Measurements from ENCODE around the gene STARD10.

Gene STARD10

GRCh38 chr11:72753341-72754148 lies 40.3 kb downstream of the STARD10 start:
- H3K27ac Mint-ChIP-seq = peak overlapping the region; percentile 92 to 95
- H3K4me3 Mint-ChIP-seq = peak overlapping the region; percentile 85 to 92
- H3K36me3 Mint-ChIP-seq (ENCODE audit: insufficient read depth) = peaks cover 28% of the 10 kb centered on the region
- peaks cover 32 to 45% of the 10 kb centered on the region in 2 donors for H3K4me1 Mint-ChIP-seq (ENCODE audit: low read depth in 2 of 2)
- ATAC-seq (replicated peaks) = no peak
- no peak for DNase-seq
- H3K27me3 Mint-ChIP-seq = no peaks in the 10 kb centered on the region
- no peaks in the 10 kb centered on the region for H3K9me3 Mint-ChIP-seq

- H3K4me1 Mint-ChIP-seq (ENCODE audit: low read depth in 2 of 2) = peaks cover 38 to 47% of the 10 kb centered on the region in 2 donors
- H3K27ac Mint-ChIP-seq = peak within 1 kb of the TSS; percentile 92 to 95
- H3K9me3 Mint-ChIP-seq = no peaks in the 10 kb centered on the region
- ATAC-seq (replicated peaks) = peak; percentile 88
- H3K4me3 Mint-ChIP-seq = peak within 1 kb of the TSS; percentile 85 to 92
- peaks cover 31% of the 10 kb centered on the region for H3K36me3 Mint-ChIP-seq (ENCODE audit: insufficient read depth)
- DNase-seq = peak; percentile 65 to 75 (median 70)
- H3K27me3 Mint-ChIP-seq = no peaks in the 10 kb centered on the region
These were observed 41.5 kb downstream of the STARD10 start, which contains the start of gene ARAP1 for GRCh38 chr11:72752088-72752914. TSS of gene ARAP1 (minus strand) at chr11:72752408. CDS start at chr11:72727128, 25,280 bp downstream.

GRCh38 chr11:72751116-72752087 lies 42.4 kb downstream of the STARD10 start:
- Mint-ChIP-seq H3K4me3 (peak overlapping the region; percentile 85 to 92), H3K27ac (peak overlapping the region; percentile 92 to 95), H3K27me3 (no peaks in the 10 kb centered on the region), H3K4me1 (ENCODE audit: low read depth in 2 of 2) (peaks cover 41 to 47% of the 10 kb centered on the region in 2 donors), H3K9me3 (no peaks in the 10 kb centered on the region), H3K36me3 (ENCODE audit: insufficient read depth) (peaks cover 27% of the 10 kb centered on the region)
- DNase-seq (no peak), ATAC-seq (replicated peaks) (no peak)

- Mint-ChIP-seq H3K36me3 (ENCODE audit: insufficient read depth) (peaks cover 27% of the 10 kb centered on the region), H3K4me3 (peak overlapping the region; percentile 85 to 92), H3K4me1 (ENCODE audit: low read depth in 2 of 2) (peaks cover 44 to 47% of the 10 kb centered on the region in 2 donors), H3K9me3 (no peaks in the 10 kb centered on the region), H3K27ac (peak overlapping the region; percentile 92 to 95), H3K27me3 (no peaks in the 10 kb centered on the region)
- ATAC-seq (replicated peaks) = no peak
- DNase-seq = no peak
These were observed 43.2 kb downstream of the STARD10 start for GRCh38 chr11:72750556-72751115.

GRCh38 chr11:72750086-72750485 lies 43.8 kb downstream of the STARD10 start:
- no peak for ATAC-seq (replicated peaks)
- DNase-seq = no peak
- Mint-ChIP-seq H3K4me1 (ENCODE audit: low read depth in 2 of 2) (peaks cover 44 to 47% of the 10 kb centered on the region in 2 donors), H3K9me3 (no peaks in the 10 kb centered on the region), H3K27ac (peak overlapping the region; percentile 92 to 95), H3K4me3 (peak overlapping the region; percentile 85 to 92), H3K27me3 (no peaks in the 10 kb centered on the region), H3K36me3 (ENCODE audit: insufficient read depth) (peaks cover 25% of the 10 kb centered on the region)

- H3K27me3 Mint-ChIP-seq = no peaks in the 10 kb centered on the region
- DNase-seq = no peak
- peak overlapping the region; percentile 85 to 95 for H3K27ac Mint-ChIP-seq
- H3K4me3 Mint-ChIP-seq = no peak overlapping the region
- peaks cover 55 to 56% of the 10 kb centered on the region in 2 donors for H3K4me1 Mint-ChIP-seq (ENCODE audit: low read depth in 2 of 2)
- H3K9me3 Mint-ChIP-seq = no peaks in the 10 kb centered on the region
- ATAC-seq (replicated peaks) = no peak
- peaks cover 16% of the 10 kb centered on the region for H3K36me3 Mint-ChIP-seq (ENCODE audit: insufficient read depth)
These were observed 46.5 kb downstream of the STARD10 start for GRCh38 chr11:72747289-72747855.

- Mint-ChIP-seq H3K9me3 (no peaks in the 10 kb centered on the region), H3K4me1 (ENCODE audit: low read depth in 2 of 2) (peaks cover 59 to 61% of the 10 kb centered on the region in 2 donors), H3K27me3 (no peaks in the 10 kb centered on the region), H3K36me3 (ENCODE audit: insufficient read depth) (peaks cover 13% of the 10 kb centered on the region), H3K27ac (peak overlapping the region; percentile 65 to 85), H3K4me3 (no peak overlapping the region)
- no peak for DNase-seq
- no peak for ATAC-seq (replicated peaks)
These were observed 47.0 kb downstream of the STARD10 start for GRCh38 chr11:72746821-72747220.

- Mint-ChIP-seq H3K27ac (peak overlapping the region; percentile 60 to 85), H3K36me3 (ENCODE audit: insufficient read depth) (peaks cover 14% of the 10 kb centered on the region), H3K4me3 (no peak overlapping the region), H3K27me3 (no peaks in the 10 kb centered on the region), H3K9me3 (no peaks in the 10 kb centered on the region), H3K4me1 (ENCODE audit: low read depth in 2 of 2) (peaks cover 61 to 63% of the 10 kb centered on the region in 2 donors)
- DNase-seq (no peak), ATAC-seq (replicated peaks) (no peak)
These were observed 47.8 kb downstream of the STARD10 start for GRCh38 chr11:72745925-72746550.

- H3K36me3 Mint-ChIP-seq (ENCODE audit: insufficient read depth) = peaks cover 12% of the 10 kb centered on the region
- H3K27me3 Mint-ChIP-seq = no peaks in the 10 kb centered on the region
- ATAC-seq (replicated peaks) (no peak), DNase-seq (no peak)
- H3K4me1 Mint-ChIP-seq (ENCODE audit: low read depth in 2 of 2) = peaks cover 61 to 63% of the 10 kb centered on the region in 2 donors
- no peak overlapping the region for H3K4me3 Mint-ChIP-seq
- H3K9me3 Mint-ChIP-seq = no peaks in the 10 kb centered on the region
- peak overlapping the region in 1 of 2 donors; percentile 60 for H3K27ac Mint-ChIP-seq
These were observed 48.3 kb downstream of the STARD10 start for GRCh38 chr11:72745511-72745910.

- no peaks in the 10 kb centered on the region for H3K27me3 Mint-ChIP-seq
- ATAC-seq (replicated peaks) (no peak), DNase-seq (no peak)
- H3K36me3 Mint-ChIP-seq (ENCODE audit: insufficient read depth) = peaks cover 10% of the 10 kb centered on the region
- peak overlapping the region in 1 of 2 donors; percentile 13 for H3K4me3 Mint-ChIP-seq
- H3K4me1 Mint-ChIP-seq (ENCODE audit: low read depth in 2 of 2) = peaks cover 63 to 66% of the 10 kb centered on the region in 2 donors
- peak overlapping the region; percentile 98 to 100 for H3K27ac Mint-ChIP-seq
- no peaks in the 10 kb centered on the region for H3K9me3 Mint-ChIP-seq
These were observed 49.4 kb downstream of the STARD10 start for GRCh38 chr11:72744474-72744873.

- H3K4me3 Mint-ChIP-seq = peak overlapping the region in 1 of 2 donors; percentile 13
- DNase-seq (peak; percentile 21 to 37 (median 25)), ATAC-seq (replicated peaks) (peak; percentile 84)
- no peaks in the 10 kb centered on the region for H3K27me3 Mint-ChIP-seq
- H3K4me1 Mint-ChIP-seq (ENCODE audit: low read depth in 2 of 2) = peaks cover 63% of the 10 kb centered on the region in 2 donors
- H3K9me3 Mint-ChIP-seq = no peaks in the 10 kb centered on the region
- peak overlapping the region; percentile 98 to 100 for H3K27ac Mint-ChIP-seq
- H3K36me3 Mint-ChIP-seq (ENCODE audit: insufficient read depth) = peaks cover 5% of the 10 kb centered on the region
These were observed 50.3 kb downstream of the STARD10 start for GRCh38 chr11:72743321-72744221.
